GM18873 (cell line): ENCODE measurements around the gene UPF1.
"Not testable (repeated sequence)": the region's sequence is repeated elsewhere in the genome, so short reads cannot be mapped to it uniquely, and the experiment has no call there.

Experiments used
- ATAC-seq: cut with Tn5 transposase; IDR thresholded peaks from one replicate; pipeline ENCODE4 v1.9.1; 2021; ENCODE audit warnings: mild to moderate bottlenecking, moderate library complexity, moderate number of reproducible peaks; ENCODE audit not compliant: unreplicated experiment, low FRiP score

Gene UPF1

DNA sequence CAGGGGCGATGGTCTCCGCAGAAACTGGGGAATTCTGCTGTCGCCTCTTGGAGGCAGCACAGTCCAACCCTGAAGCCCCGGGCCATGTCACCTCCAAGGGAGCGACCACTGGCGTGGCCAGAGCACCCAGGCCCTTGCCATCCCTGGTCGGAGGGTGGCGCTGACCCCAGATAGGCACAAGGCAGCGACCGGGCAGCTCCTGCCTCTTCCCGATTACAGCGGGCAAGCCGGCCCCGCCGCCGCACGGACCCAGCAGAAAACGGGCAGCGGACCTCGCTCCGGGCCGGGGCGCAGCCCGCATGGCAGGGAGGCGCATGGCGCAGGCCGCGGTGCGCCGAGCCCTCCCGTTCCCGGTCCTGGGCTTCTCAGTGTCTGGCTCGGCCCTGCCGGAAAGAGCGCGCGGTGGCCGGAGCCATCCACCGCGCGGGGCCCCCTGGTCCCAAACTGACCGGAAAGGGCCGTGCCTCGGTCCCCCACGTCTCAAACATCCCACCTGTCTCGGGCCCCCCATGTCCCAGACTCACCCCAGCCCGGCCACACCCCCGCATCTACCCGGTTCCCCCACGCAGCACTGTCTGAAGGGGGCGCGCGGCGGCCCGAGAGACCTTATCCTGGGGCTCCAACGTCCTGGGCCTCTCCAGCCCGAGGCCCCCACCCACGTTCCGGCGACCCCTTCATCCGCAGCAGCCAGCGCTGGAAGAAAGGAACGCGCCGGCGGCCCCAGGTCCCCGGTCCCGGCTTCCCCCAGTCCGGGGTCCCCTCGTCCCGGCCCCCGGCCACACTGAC is 63.5 kb downstream of the UPF1 start:
- ATAC-seq = no peak

DNA sequence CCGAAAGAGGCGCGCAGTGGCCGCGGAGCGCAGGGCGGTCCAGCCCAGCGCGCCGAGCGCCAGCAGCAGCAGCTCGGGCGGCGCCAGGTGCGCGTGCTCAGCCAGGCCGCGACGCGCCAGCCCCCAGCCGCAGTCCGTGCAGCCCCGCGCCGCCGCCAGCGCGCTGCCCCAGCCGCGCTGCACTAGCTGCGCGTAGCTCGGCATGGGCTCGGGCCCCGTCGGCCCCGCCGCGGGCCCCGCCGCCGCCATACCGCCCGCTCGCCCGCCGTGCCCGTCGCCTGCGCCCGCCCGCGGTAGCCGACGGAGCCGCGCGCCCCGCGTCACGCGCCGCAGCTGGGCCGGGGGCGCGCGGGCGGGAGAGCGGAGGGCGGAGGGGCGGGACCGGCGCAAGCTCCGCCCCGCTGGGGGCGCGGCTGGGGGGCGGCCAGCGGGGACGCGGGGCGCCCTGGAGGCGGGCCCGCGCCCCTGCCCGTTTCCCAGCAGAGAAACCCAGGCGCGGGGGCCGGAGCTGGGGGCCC is 64.1 kb downstream of the UPF1 start, which contains the start of gene CERS1:
Gene CERS1 (minus strand): TSS at position 335 of the 518 bp plus-strand sequence. CDS start 86 bp downstream, at position 249.
- no peak for ATAC-seq

DNA sequence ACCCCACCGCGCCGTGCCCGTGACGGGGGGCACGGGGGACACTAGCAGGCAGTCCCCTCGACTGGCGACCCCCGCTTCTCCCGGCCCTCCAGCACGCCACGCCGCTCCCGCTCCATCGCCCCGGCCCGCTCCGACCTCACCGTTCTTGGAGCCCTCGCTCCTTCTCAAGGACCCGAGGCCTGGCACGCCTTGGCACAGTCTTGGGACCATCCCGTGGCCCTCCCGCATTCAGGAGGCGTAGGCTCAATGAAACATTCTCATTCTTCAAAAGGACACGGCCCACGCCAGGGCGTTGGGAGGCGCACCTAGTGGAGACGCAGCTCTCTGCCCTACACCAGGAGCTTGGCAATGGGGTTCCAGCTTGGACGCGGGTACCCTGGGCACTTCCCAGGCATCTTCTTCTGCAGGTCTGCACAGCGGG is 64.7 kb downstream of the UPF1 start:
- ATAC-seq = no peak

DNA sequence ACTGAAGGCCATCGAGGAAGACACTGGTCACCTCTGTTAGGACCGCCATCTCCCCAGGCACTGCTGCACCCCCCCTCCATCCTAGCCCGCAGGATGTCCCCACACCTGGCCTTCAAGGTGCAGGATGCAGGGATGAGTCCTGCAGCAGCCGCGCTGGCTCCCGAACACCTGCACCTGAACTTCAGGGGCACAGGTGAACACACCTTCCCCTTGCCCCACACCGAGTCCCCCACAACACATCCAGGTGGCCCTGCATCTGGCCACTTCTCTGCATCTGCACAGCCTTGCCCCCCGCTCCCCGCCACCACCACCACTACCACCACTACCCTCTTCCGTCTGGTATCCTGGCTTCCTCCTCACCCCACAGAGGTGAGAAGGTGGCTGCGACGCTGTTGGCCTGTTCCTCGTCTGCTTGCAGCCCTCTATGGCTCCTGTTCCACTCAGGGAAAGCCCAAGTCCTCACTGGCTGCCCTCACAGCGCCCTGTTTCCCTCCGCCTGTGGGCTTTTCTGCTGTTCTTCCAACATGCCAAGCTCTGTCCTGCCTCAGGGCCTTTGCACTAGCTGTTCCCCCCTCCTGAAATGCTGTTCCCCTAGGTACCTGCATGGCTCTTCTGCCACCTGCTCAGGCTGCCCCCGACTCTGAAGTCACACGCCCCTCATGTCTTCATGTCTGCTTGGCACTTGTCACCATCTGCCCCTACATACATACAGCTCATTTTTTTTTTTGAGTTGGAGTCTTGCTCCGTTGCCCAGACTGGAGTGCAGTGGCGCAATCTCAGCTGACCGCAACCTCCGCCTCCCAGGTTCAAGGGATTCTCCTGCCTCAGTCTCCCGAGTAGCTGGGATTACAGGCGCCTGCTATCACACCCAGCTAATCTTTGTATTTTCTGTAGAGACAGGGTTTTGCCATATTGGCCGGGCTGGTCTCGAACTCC is 65.6 kb downstream of the UPF1 start:
- ATAC-seq = no peak

DNA sequence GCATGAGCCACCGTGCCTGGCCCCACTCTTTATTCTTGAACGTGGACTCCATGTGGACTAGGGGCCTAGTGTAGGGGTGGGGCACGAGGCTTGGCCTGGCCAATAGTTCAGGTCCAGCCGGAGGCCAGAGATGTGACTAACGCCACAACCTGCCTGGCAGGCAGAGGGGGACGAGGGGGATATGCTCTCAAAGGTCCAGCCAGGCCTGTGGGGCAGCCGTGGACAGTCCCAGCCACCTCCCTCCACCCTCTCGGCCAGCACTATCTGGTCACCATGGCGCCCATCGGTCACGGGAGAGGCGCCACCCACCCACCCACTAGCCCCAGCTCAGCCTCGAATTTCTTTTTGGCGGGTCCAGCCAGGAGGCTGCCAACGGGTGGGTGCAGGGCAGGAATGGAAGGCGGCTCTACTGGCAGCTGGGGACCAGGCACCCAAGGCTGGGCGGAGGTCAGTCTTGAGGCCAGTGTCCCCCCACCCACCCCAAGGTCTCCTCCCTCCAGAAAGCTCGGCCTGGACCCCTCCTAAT is 66.4 kb downstream of the UPF1 start:
- no peak for ATAC-seq

DNA sequence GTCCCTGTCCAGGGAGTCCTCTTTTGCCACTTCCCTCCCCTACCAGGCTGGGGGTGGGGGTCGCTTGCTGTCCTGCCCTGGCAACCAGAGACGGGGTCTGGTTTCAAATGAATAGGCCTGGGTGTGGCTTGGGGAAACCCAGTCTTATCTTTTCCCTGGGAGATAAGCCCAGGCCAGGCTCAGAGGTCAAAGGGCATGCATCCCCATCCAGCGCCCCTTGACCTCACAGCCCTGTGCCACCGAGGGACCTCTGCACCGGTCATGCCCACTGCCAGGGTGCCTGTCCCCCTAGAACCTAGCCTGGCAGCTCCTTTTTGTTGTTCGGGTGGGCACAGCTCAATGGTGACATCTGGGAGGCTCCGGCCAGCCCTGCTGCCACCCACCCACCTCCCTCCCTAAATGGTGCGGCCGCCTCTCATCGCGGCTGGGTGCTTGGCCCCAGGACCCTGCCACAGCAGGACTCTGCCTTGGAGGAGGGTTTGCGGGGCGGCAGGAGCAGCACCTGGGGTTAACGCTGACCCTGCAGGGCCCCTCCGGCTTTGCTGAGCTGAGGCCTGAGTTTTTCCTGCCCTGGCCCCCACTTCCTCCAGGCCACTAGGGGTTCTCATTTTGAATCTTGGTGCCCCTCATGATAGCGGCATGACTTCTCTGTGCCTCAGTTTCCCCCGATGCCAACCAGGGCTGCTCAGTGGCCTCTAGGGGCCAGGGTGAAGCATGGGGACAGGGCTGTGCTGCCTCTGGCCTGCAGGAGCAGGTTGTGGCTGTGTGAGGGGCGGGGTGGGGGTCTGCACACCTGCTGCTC is 67.0 kb downstream of the UPF1 start:
- no peak for ATAC-seq

DNA sequence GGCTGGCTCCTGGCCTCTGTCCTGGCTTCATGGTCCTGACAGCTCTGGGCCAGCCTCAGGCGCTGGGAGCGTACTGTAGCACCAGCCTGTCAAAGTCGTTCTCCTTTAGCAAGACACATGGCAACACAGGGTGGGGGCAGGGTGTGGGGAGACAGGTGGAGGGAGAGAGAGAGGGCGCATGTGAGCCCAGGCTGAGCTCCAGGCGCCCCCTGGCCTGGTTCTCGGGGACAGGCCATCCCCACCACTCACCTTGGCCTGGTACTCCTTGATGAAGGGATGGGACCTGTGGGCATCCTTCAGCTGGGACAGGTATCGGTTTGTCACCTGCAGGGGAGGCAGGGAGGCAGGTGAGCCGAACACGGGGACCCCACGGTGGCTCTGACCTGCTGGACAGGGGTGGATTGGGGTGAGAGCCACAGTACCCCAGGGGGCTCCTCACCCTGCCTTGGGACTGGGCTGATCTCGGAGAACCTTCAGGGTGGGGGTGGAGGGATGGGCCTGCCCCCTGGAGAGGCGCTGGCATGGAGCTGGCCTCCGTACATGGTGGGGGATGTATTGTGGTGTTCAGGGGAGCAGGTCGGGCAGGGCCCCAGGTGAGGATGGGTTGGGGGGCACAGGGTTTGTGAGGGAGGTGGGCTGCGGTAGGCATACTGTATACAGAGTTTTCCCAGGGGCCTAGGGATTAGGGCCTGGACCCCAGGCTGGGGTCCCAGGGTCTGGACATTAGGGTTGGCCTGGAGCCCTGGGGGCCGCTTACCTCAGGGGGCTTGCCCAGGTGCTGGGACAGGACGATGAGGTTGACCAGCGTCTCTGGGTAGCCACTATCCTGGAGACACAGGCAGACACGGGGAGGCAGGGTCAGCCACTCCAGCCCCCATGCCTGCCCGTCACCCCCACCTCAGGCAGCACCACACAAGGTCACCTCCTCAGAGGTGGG is 68.1 kb downstream of the UPF1 start:
- ATAC-seq = no peak

DNA sequence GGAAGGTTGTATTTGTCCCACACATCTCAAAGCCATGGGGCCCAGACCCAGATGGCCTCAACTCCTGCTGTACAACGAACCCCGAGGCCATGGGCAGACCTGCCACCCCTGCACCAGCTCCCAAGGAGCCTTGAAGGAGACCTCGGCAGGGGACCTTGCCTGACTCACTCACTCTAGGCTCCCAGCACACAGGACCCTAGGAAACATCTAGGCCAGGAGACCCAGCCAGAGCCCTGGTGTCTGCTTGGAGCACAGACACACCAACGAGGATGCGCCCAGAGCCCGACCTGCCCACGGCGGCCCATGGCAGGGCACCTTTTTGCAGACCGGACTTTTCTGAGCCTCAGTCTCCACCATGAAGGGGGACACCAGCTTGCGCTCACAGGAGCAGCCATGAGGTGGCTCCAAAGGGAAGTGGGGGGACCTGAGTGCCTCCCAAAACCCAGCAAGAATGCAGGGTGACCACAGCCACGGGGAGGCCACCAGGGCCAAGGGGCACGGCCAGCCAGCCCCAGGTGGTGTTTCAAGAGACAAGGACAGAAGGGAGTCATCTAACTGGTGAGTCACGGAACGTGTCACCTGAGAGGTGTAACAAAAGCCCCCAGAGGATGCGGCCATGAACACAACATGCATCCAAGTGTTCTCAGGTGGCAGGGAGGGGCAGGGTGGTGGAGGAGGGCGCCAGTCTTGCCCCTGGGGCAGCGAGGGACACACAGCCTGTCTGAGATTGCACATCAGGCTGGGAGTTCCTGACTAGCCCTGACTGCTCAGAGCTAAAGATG is 69.1 kb downstream of the UPF1 start:
- ATAC-seq = no peak

DNA sequence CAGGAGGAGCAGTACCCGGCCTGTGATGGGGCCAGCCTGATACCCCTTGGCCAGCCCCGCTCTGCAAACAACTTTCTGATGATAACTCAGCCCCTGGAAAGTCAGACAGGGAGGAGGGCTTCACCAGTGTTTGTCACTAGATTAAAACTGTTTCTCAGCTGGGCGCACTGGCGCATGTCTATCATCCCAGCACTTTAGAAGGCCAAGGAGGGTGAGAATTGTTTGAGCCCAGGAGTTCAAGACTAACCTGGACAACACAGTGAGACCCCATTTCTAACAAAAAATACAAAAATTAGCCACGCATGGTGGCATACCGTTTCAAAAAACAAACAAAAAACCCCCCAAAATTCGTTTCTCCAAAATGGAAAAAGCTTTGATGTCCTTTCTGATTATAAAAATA is 69.7 kb downstream of the UPF1 start:
- no peak for ATAC-seq

DNA sequence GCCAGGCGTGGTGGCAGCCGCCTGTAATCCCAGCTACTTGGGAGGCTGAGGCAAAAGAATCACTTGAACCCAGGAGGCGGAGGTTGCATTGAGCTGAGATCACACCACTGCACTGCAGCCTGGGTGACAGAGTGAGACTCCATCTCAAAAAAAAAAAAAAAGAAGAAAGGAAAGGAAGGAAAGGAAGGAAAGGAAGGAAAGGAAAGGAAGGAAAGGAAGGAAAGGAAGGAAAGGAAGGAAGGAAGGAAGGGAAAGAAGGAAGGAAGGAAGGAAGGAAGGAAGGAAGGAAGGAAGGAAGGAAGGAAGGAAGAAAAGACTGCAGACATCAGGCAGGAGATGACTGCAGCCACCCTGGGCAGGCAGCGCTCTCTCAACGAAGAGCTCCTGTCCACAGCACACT is 70.8 kb downstream of the UPF1 start:
- not testable (repeated sequence) for ATAC-seq

DNA sequence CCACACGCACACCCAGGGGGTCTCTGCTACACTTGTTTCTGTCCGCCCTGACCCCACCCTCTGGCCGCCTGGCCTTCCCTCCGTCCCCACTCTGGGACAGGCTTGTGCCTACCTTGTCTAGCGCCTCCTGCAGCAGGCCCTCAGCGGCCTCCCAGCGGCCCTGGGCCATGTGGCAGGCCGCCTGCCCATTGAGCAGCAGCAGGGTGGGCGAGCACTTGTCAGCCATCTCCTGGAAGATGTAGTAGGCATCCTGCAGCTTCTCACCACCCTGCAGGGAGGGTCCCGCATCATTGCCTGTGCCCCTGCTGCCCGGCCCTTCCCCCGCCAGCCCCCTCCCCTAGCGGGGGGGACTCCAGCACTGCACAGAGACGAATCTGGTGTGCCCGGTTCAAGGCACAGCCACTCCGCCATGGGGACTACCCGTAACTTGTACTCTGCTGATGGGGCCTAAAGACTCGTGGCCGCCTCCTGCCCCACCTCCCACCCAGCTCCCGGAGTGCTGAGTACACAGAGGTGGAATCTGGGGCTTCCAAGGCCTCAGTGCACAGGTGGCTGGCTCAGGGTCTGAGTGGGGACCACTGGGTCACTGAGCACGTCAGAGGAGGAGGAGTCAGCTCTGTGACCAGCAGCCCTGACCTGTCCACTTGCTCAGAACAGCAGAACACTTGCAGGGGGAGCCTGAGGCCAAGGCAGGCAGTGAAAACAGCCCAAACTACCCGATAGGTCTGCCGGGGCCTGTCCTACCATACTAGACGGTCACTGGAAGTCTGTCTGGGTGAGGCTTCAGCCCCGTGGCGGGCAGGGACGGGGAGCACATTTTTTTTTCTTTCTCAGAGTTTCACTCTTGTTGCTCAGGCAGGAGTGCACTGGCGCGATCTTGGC is 71.6 kb downstream of the UPF1 start:
- no peak for ATAC-seq

DNA sequence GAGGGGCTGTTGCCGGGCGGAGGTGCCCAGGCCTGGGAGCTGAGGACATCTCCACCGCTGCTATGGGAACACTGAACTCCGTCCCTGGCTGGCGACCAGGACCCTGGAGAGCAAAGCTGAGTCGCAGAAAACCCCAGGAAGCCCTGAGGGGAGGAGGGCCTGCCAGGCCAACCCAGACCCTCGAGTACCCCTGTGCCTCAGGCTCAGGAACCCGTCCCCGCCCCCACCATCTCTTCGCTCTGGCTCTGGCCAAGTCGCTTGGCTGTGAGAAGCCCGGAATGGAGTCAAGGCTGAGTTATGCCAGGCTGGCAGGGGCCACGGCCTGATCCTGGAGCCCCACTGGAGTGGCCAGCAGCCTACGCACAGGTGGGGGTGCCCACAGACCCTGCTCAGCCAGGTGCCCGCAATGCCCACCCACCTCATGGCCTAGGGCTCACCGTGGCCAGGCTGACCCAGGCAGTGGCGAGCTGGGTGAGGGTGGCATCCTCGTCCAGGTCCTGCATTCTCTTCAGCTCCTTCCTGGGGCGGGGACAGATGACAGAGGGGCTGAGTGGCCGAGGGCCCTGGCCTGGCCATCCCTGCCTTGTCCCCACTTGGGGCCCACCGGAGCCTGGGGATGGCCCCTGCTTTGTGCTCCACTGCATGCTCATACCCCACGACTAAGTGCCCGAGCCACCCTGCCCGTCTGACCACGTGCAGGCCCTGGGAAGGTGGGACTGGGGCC is 72.7 kb downstream of the UPF1 start:
- no peak for ATAC-seq

DNA sequence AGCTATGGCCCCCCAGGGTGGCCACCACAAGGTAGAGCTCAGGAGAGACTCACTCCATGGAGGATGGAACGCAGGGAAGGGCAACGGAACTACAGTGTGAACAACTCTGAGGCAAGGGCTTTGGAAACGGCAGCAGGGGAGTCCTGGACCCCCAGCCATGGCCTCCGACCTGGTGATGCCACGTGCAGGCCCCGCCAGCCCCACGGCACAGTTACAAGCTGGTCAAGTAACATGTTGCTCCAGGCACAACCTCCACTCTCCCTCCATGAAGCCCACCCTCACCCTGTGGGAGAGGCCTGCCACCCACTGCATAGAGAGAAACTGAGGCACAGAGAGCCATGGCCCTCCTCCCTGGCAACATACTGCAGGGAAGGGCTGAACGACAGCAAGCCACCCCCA is 73.3 kb downstream of the UPF1 start:
- ATAC-seq = no peak

DNA sequence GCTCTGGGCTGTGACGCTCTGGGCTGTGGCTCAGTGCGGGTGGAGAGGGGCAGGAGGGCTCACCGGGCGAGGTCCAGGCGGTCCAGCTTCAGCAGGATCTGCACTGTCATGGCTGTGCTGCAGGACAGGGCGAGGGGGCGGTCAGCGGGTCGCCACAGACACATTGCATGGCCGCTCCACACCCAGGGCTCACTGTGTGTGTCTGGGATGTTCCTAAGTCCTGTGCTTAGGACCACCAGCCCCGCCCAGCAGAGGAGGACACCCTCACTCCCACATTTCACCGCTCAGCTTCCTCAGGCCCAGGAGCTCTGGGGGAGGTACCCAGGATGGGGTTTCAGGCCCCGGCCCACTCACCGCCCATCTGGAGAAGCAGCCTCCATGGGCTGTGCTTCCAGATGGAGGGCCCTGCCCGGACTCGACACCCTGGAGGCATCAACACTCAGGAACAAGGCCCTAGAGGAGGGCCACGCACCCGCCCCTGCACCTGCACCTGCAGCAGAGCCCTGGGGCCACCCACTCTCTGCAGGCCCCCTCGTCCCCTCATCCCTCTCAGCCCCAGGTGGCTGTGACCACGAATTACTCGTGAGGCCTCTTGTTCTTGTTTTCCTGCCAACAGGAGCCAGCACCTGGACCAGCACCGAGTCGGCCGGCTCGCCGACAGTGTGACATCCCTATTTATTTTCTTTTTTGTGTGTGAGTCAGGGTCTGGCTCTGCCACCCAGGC is 73.9 kb downstream of the UPF1 start:
- no peak for ATAC-seq

DNA sequence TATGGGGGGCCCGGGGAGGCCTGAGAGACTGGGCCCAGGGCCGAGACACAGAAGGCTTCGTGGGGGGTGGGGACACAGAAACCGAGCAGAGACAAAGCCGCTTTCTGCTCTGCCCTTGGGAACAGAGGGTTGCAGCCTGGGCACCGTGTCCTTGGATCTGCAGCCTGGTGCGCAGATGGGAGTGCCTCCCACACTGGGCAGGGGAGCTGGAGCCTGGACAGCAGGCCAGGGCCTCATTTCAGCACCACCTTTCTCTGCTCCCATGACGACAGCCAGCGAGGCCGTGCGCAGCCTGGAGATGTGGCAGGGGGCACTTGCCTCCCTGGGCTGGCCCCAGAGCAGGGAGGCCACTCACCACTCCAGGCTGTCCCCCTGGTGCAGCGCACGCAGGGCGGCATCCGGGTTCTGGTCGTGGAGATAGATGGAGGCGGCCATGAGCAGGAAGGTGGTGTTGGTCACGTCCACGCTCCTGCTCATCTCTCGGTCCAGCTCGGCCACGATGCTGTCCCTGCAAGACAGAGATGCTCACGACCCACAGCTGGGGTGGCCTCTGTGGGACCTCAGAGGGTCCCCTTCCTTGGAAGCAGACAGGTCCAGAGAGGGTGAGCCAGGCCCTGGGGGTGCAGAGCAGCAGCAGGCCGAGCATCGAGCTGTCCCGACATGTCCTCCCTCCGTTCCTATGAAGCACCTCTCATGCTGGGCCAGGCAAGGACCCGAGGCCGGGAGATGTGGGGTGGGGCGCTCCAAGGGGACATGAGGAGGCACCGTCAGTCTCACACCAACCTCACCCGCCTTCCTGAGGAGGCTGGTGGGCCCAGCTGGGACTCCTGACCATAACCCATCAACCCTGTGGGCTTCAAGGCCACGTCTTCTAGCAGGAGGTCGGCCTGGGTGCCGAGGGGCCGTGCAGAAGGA is 75.1 kb downstream of the UPF1 start:
- no peak for ATAC-seq
